ENCODE results near the gene RNF38. TPM values are rescaled to one million over a fixed set of nuclear protein-coding genes. Genes with fewer than 3 reads are reported as not detected.

Gene RNF38
- total RNA-seq, 1 experiment from 2014 or later: 60.2 TPM

- Histone ChIP-seq H4K5ac (ENCODE audit: insufficient read length, low read depth, low read length) (no peak overlapping the region), H3K23me2 (ENCODE audit: insufficient read length, low read depth, low read length, poor library complexity, severe bottlenecking) (no peaks in the 10 kb centered on the region), H4K20me1 (ENCODE audit: control insufficient read depth, insufficient read depth, insufficient read length) (no peaks in the 10 kb centered on the region), H4K8ac (replicated peaks; ENCODE audit: insufficient read length, low read depth, low read length) (no peak overlapping the region), H3K79me2 (ENCODE audit: insufficient read depth, low read length) (no peaks in the 10 kb centered on the region), H3T11ph (ENCODE audit: low read length) (no peak overlapping the region), H2BK20ac (ENCODE audit: low read depth, low read length, poor library complexity, severe bottlenecking) (no peak overlapping the region), H3K56ac (ENCODE audit: insufficient read length, low read depth, low read length) (no peak overlapping the region), H3K23ac (ENCODE audit: insufficient read length, low read depth, low read length) (no peak overlapping the region), H3K9ac (ENCODE audit: extremely low read depth, insufficient read length, low read length) (no peak overlapping the region), H3K27ac (ENCODE audit: insufficient read length, low read depth, low read length) (no peak overlapping the region), H3K27me3 (ENCODE audit: insufficient read depth, low read length) (no peaks in the 10 kb centered on the region), H3K4me2 (ENCODE audit: insufficient read depth, insufficient read length, low read length) (no peak overlapping the region), H2AK5ac (ENCODE audit: insufficient read length, low read length) (no peak overlapping the region), H2BK15ac (ENCODE audit: low read depth, low read length) (no peak overlapping the region), H2BK120ac (ENCODE audit: low read depth, low read length, poor library complexity, severe bottlenecking) (no peak overlapping the region), H3K4me1 (ENCODE audit: insufficient read depth, low read length) (no peaks in the 10 kb centered on the region), H3K18ac (ENCODE audit: insufficient read length, low read depth, low read length) (no peak overlapping the region), H3K4ac (ENCODE audit: low read depth, low read length) (no peak overlapping the region), H2BK5ac (ENCODE audit: insufficient read length, low read length) (no peak overlapping the region), H4K91ac (ENCODE audit: insufficient read length, low read depth, low read length) (no peak overlapping the region), H3K9me3 (ENCODE audit: control insufficient read depth, low read depth, low read length) (no peaks in the 10 kb centered on the region), H3K79me1 (ENCODE audit: insufficient read depth, low read depth, low read length, poor library complexity, severe bottlenecking) (no peaks in the 10 kb centered on the region), H3K14ac (ENCODE audit: insufficient read depth, low read length) (no peak overlapping the region), H2AFZ (ENCODE audit: low read length) (no peak overlapping the region), H2BK12ac (ENCODE audit: insufficient read length, low read depth, low read length) (no peak overlapping the region)
- H3K9me3 Mint-ChIP-seq: no peaks in the 10 kb centered on the region
- no peak for DNase-seq
- no peak overlapping the region for H3K4me3 Mint-ChIP-seq
- no peak for TF ChIP-seq CTCF (conservative IDR thresholded peaks at IDR 0.05)
- WGBS (ENCODE audit: extremely low coverage, insufficient read length, low lambda C conversion rate): no CpG with 5 or more reads among the region's 5 CpGs
- peaks cover 6 to 9% of the 10 kb centered on the region in 2 experiments; a peak in 2 of 4 replicates for H3K4me1 Mint-ChIP-seq
- no peaks in the 10 kb centered on the region for H3K36me3 Mint-ChIP-seq (ENCODE audit: insufficient read depth in 1 of 3, low read depth in 3 of 3)
- no peak overlapping the region for H3K27ac Mint-ChIP-seq
- H3K27me3 Mint-ChIP-seq (ENCODE audit: low read depth): no peaks in the 10 kb centered on the region
Observed at GRCh38 chr9:36301227-36301626, 98.8 kb downstream of the RNF38 start.
